Fibroblast of villous mesenchyme (primary cell): Measurements from ENCODE around the gene CCDC70. TPM values are rescaled to one million over a fixed set of nuclear protein-coding genes. Genes with fewer than 3 reads are reported as not detected.

Experiments used
- DNase-seq: peaks from one replicate; pipeline ENCODE4 v3.0.0-alpha.2; 2010; ENCODE audit warnings: low read depth
- H3K4me3 ChIP-seq: 2 replicates; pipeline ENCODE4 v1.5.1; 2011; ENCODE audit warnings: low read depth, mild to moderate bottlenecking, low read length
- CTCF ChIP-seq: IDR thresholded peaks from 2 replicates; pipeline ENCODE4 v1.5.1; 2012; ENCODE audit warnings: low read depth, mild to moderate bottlenecking, low read length; ENCODE audit not compliant: insufficient read depth
- total RNA-seq: library from RNA; depleted of rRNA; stranded (reverse); fragments of >200 nt; gene quantifications from 2 replicates; pipeline ENCODE4 v1.2.3, GENCODE V29; 2012

The CCDC70 gene
- total RNA-seq, 1 donor, result not detected

GRCh38 chr13:51912511-51913225, 50.9 kb downstream of the CCDC70 start:
- no peak overlapping the region for H3K4me3 ChIP-seq
- DNase-seq, result no peak
- TF ChIP-seq CTCF, result no peak

GRCh38 chr13:51913421-51914136, 51.8 kb downstream of the CCDC70 start:
- TF ChIP-seq CTCF, result no peak
- DNase-seq, result no peak
- no peak overlapping the region for H3K4me3 ChIP-seq

- no peak overlapping the region for H3K4me3 ChIP-seq
- DNase-seq, result no peak
- TF ChIP-seq CTCF, result no peak
Observed at GRCh38 chr13:51914137-51914493, 52.3 kb downstream of the CCDC70 start.

Other genes starting within 250 kb of the CCDC70 start
- 4.3 and 4.5 TPM in 2 replicates for gene DHRS12, start 57.8 kb upstream of the CCDC70 start, total RNA-seq
- gene TMEM272, start 16.8 kb upstream of the CCDC70 start, total RNA-seq, result not detected in 2 replicates
- gene ATP7B, start 149.5 kb downstream of the CCDC70 start, total RNA-seq, result 1.6 and 5.6 TPM in 2 replicates
- 20.0 and 26.3 TPM in 2 replicates for gene ALG11, start 150.4 kb downstream of the CCDC70 start, total RNA-seq
- gene UTP14C, start 162.7 kb downstream of the CCDC70 start, total RNA-seq, result 12.6 and 22.0 TPM in 2 replicates